NCI-H526 (cell line): ENCODE measurements around the gene CDC42.

ENCODE experiments used
- DNase-seq, 2 experiments: peaks; one replicate each; lab custom pipeline; 2025; lab: John Stamatoyannopoulos, UW

The CDC42 gene

GRCh38 chr1:22108339-22109105 is 56.0 kb downstream of the CDC42 start:
- no peak for DNase-seq

- DNase-seq, result no peak
Measured at GRCh38 chr1:22110016-22110415, 57.5 kb downstream of the CDC42 start.

- no peak for DNase-seq
Measured at GRCh38 chr1:22111115-22111514, 58.6 kb downstream of the CDC42 start.

GRCh38 chr1:22111620-22112019 is 59.1 kb downstream of the CDC42 start:
- no peak for DNase-seq

GRCh38 chr1:22112554-22112953 is 60.0 kb downstream of the CDC42 start:
- DNase-seq, result no peak

- no peak for DNase-seq
Measured at GRCh38 chr1:22114083-22115012, 61.8 kb downstream of the CDC42 start.

GRCh38 chr1:22115286-22115685 is 62.8 kb downstream of the CDC42 start:
- no peak for DNase-seq

GRCh38 chr1:22117238-22117637 is 64.7 kb downstream of the CDC42 start:
- DNase-seq, result no peak

GRCh38 chr1:22117851-22118250 is 65.3 kb downstream of the CDC42 start:
- no peak for DNase-seq

GRCh38 chr1:22118291-22118992 is 65.9 kb downstream of the CDC42 start:
- DNase-seq, result no peak

- no peak for DNase-seq
Measured at GRCh38 chr1:22119626-22120468, 67.3 kb downstream of the CDC42 start.

- no peak for DNase-seq
Measured at GRCh38 chr1:22120469-22120790, 67.9 kb downstream of the CDC42 start.

GRCh38 chr1:22121421-22121911 is 69.0 kb downstream of the CDC42 start:
- DNase-seq, result no peak

- no peak for DNase-seq
Measured at GRCh38 chr1:22122273-22123070, 70.0 kb downstream of the CDC42 start.

- DNase-seq, result no peak
Measured at GRCh38 chr1:22123071-22123390, 70.5 kb downstream of the CDC42 start.

- DNase-seq, result no peak
Measured at GRCh38 chr1:22123901-22124404, 71.4 kb downstream of the CDC42 start.

GRCh38 chr1:22124592-22125229 is 72.2 kb downstream of the CDC42 start:
- no peak for DNase-seq

- DNase-seq, result no peak
Measured at GRCh38 chr1:22126531-22126930, 74.0 kb downstream of the CDC42 start.

GRCh38 chr1:22127248-22127647 is 74.7 kb downstream of the CDC42 start:
- DNase-seq, result no peak

GRCh38 chr1:22127731-22128130 is 75.2 kb downstream of the CDC42 start:
- DNase-seq, result no peak
